GM18505 (cell line): ENCODE measurements around the gene TIMM8B.

Experiments
- ATAC-seq: cut with Tn5 transposase; IDR thresholded peaks from one replicate; pipeline ENCODE4 v1.9.1; 2021; ENCODE audit not compliant: unreplicated experiment
- POLR2A ChIP-seq: IDR thresholded peaks from 4 replicates; pipeline ENCODE4 v1.6.1; 2011; ENCODE audit warnings: borderline replicate concordance; ENCODE audit not compliant: insufficient read depth, insufficient read length; ENCODE audit errors: extremely low read depth

The TIMM8B gene

GRCh38 chr11:112044961-112045360, 41.6 kb downstream of the TIMM8B start:
- TF ChIP-seq POLR2A, result no peak
- no peak for ATAC-seq

DNA sequence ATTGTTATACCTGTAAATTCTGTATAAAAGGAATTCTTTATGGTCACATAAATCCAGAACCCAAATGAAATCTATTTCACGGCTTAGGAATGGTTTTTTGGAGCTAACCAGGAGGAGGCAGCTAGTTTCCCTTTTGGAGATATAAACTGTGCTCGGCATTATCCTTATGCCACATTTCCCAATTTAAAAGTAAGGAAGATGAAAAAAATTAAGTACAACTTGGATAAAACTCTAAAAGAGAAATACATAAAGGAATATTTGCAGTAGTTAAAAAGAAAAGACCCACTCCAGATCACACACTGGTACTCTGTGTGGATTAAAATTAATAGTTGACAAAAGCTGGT, 43.6 kb downstream of the TIMM8B start:
- TF ChIP-seq POLR2A, result no peak
- ATAC-seq, result no peak

GRCh38 chr11:112042161-112042960, 44.2 kb downstream of the TIMM8B start:
- TF ChIP-seq POLR2A, result no peak

DNA sequence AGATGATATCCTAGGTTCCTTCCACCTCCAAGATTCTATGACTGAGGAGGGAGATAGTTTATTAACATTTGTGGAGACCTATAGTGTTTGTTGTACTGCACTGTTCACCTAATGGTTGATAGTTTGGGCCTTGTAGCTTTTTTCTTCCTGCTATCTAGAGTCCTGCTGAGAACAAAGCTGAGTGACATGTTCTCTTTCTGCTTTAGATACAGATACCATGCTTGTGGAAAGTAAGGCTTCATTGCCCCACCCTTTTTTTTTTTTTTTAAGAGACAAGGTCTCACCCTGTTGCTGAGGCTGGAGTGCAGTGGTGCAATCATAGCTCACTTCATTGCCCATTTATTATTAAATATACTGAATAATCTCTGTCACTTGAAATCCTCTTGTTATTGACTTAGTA, 49.0 kb downstream of the TIMM8B start:
- no peak for ATAC-seq
- TF ChIP-seq POLR2A, result no peak

More at GRCh38 chr11:112042161-112042960, 44.2 kb downstream of the TIMM8B start:
- no peak for ATAC-seq
